Neuron (in vitro differentiated cells): ENCODE data around the gene SLN.

Experiments
- H2AFZ ChIP-seq: one replicate; pipeline ENCODE4 v1.6.1; 2013; ENCODE audit warnings: low read depth, mild to moderate bottlenecking, inconsistent platforms, low read length, moderate library complexity
- H3K27me3 ChIP-seq: one replicate; pipeline ENCODE4 v1.6.1; 2013; ENCODE audit warnings: low read length; ENCODE audit not compliant: insufficient read depth
- H3K36me3 ChIP-seq: one replicate; pipeline ENCODE4 v1.6.1; 2013; ENCODE audit warnings: low read length; ENCODE audit not compliant: insufficient read depth
- H3K4me1 ChIP-seq: one replicate; pipeline ENCODE4 v1.6.1; 2013; ENCODE audit warnings: low read length; ENCODE audit not compliant: insufficient read depth
- H3K4me3 ChIP-seq: 2 replicates; pipeline ENCODE4 v1.5.1; 2013; ENCODE audit warnings: mild to moderate bottlenecking, low read length, moderate library complexity
- H3K9me3 ChIP-seq: one replicate; pipeline ENCODE4 v1.6.1; 2013; ENCODE audit warnings: low read length

SLN gene

DNA sequence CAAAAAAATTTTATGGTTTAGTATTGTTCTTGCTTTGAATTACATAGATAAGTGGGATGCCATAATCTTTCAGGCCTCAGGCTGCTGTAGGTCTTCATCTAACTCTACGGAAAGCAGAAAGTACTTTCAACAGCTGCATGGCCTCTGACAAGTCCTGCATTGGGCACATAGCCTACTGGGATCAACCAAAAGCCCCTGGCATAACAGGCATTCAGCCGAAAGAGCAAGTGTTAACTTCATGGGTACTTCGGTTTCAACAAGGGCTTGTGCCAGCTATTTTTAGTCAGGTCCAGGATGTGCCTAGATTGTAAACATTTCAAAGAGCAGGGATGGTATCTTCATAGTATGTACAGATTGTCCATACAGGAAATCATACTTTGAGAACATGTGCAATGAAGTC is 3.1 kb downstream of the SLN start:
- H3K9me3 ChIP-seq, result peaks cover 5% of the 10 kb centered on the region

DNA sequence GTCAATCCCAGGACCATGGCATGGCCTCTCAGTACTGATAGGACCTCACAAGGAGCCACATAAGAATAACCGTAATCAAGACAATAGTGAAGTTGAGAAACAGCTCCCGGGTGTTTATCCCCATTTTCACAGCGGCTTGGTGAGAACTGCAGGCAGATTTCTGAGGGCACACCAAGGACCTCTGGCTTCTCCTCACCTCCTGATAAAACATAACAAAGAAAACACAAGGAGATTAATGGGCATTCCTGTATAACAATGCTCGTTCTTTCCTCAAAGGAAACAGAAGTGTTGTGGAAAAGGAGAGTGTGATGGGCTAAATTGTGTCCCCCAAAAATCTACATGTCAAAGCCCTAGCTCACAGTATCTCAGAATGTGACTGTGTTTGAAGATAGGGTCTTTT is 4.0 kb downstream of the SLN start:
- peaks cover 53% of the 10 kb centered on the region for H3K27me3 ChIP-seq
- H3K4me1 ChIP-seq, result peaks cover 28% of the 10 kb centered on the region
- H3K9me3 ChIP-seq, result peaks cover 5% of the 10 kb centered on the region
- H3K36me3 ChIP-seq, result no peaks in the 10 kb centered on the region
- no peak overlapping the region for H3K4me3 ChIP-seq
- no peak overlapping the region for H2AFZ ChIP-seq

More for the DNA sequence above, 3.1 kb downstream of the SLN start:
- Histone ChIP-seq H3K27me3 (peaks cover 53% of the 10 kb centered on the region), H3K4me3 (no peak overlapping the region), H3K4me1 (peaks cover 30% of the 10 kb centered on the region), H2AFZ (no peak overlapping the region), H3K36me3 (no peaks in the 10 kb centered on the region)

DNA sequence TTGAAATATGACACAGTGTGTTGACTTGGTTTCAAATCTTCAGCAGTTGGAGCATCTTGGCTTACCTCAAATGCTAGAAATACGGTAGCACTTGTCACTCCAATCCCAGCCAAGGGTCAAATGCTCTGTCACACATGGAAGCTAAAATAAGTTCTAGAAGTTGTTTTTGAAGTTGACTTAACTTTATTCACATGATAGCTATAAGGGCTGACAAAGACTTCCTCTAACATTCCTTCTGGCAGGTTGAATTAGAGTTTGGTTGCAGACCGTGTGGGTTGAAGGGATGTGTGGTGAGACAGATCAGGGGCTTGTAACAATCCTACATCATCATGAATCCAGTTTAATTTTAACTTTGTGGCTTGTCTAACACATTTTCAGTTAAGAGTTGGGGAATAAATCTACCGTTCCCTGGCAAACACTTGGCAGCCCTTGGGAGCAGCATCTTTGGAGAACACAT is 4.6 kb downstream of the SLN start:
- H3K4me1 ChIP-seq, result peaks cover 28% of the 10 kb centered on the region
- no peak overlapping the region for H3K4me3 ChIP-seq
- no peaks in the 10 kb centered on the region for H3K36me3 ChIP-seq
- H2AFZ ChIP-seq, result no peak overlapping the region
- H3K27me3 ChIP-seq, result peaks cover 49% of the 10 kb centered on the region
- peaks cover 5% of the 10 kb centered on the region for H3K9me3 ChIP-seq

DNA sequence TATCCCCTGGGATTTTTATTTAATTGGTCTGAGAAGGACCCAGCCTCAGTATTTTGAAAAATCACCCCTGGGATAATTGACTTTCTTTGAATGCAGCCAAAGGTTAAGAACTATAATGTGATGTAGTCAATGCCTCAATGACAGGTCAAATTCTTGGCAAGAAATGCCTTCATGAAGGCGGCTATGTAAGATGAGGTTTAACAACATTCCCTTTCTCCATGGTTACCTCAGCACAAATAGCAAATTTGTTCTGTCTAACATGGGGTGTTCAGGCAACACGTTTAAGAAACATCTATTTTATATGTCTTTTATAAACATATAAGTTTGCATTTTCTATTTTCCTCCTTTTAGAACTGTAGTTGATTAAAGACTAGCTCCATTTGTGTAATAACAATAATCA is 5.3 kb downstream of the SLN start:
- H3K9me3 ChIP-seq, result peaks cover 5% of the 10 kb centered on the region
- no peaks in the 10 kb centered on the region for H3K36me3 ChIP-seq
- H3K4me3 ChIP-seq, result no peak overlapping the region
- H2AFZ ChIP-seq, result no peak overlapping the region
- peaks cover 29% of the 10 kb centered on the region for H3K4me1 ChIP-seq
- H3K27me3 ChIP-seq, result peaks cover 48% of the 10 kb centered on the region

DNA sequence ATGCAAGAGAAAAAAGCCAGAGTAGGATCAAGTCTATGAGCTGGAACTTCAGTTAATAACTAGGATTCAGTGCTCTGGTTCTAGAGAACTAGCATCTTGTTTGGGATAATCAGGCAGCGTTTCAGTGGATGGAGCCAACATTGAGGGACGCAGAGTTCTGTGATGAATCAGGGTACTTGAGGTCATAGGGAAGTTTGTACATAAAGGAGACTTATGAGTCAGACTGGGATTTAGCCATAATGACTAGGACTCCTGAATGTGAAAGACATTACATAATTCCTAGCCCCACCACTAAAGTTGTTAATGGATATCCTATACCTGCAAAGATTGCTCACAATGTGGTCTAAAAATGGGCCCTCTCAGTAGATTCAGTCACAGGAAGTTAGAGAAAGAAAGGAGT is 6.8 kb downstream of the SLN start:
- Histone ChIP-seq H3K4me1 (peaks cover 29% of the 10 kb centered on the region), H3K4me3 (no peak overlapping the region), H3K9me3 (peaks cover 5% of the 10 kb centered on the region), H3K36me3 (no peaks in the 10 kb centered on the region), H2AFZ (no peak overlapping the region), H3K27me3 (peaks cover 42% of the 10 kb centered on the region)

DNA sequence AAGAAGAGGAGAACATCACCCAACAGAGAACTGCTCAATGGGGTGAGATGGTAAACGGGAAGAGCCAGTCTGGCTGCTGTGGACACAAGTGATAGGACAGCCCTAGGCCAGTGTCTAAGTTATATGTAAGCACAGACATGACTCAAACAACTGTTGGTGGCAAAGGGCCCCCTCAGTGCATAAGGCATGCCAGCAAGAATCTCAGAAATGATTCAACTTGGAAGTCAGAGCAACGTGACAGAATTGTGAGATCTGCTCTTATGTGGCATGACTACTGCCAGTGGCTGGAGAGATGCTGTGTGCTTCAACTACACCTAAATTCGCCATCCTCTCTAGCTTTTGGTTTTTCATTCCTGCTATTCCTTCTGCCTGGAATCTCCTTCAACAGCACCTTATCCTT is 7.4 kb downstream of the SLN start:
- H3K27me3 ChIP-seq, result peaks cover 38% of the 10 kb centered on the region
- H2AFZ ChIP-seq, result no peak overlapping the region

DNA sequence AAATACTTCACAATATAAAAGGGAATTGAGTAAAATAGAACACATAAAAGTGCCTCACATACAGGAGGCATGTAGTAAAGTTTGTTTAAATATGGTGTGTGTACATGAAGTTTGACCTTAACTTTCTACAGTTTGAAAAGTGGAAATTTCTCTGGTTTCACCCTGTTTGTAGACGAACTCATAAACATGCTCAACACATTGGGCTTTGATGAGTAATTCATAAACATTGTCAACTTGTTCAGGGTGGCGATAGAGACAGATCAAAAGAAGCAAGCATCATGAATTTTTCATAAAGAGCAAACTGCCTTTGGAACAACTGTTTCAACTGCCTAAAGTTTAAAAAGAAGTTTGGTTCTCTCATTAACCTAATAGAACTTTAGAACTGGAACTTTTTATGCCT is 9.1 kb downstream of the SLN start:
- H2AFZ ChIP-seq, result no peak overlapping the region
- H3K4me1 ChIP-seq, result peaks cover 33% of the 10 kb centered on the region
- H3K9me3 ChIP-seq, result peaks cover 2% of the 10 kb centered on the region
- H3K27me3 ChIP-seq, result peaks cover 26% of the 10 kb centered on the region
- H3K36me3 ChIP-seq, result no peaks in the 10 kb centered on the region
- no peak overlapping the region for H3K4me3 ChIP-seq

More for the DNA sequence above, 7.4 kb downstream of the SLN start:
- Histone ChIP-seq H3K9me3 (peaks cover 5% of the 10 kb centered on the region), H3K36me3 (no peaks in the 10 kb centered on the region), H3K4me3 (no peak overlapping the region), H3K4me1 (peaks cover 34% of the 10 kb centered on the region)

DNA sequence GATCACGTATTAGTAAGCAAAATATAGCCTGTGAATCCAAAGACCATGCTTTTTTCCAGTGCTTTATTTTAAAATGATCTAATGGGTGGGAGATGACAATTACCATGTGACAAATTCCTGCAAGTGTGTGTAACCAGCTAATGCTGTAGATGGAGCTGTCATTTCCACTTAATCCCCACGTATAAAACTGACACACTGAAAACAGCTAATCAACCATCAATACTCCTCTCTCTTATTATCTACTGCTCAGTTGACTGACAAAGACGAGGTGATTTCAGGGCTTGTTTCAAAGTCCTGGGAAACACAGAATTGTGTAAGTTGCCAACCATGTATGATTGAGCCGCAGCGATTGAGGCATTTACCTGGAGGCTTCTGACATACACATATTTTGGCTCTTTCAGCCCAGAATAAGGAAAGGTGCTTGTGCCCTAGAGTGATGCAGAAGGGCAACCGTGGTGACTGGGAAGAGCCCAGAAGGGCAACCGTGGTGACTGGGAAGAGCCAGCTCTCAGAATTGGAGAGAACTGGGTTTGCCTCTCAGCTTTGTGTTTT is 9.7 kb downstream of the SLN start:
- peaks cover 23% of the 10 kb centered on the region for H3K27me3 ChIP-seq
- no peak overlapping the region for H2AFZ ChIP-seq
- no peaks in the 10 kb centered on the region for H3K36me3 ChIP-seq
- H3K4me1 ChIP-seq, result peaks cover 28% of the 10 kb centered on the region
- H3K9me3 ChIP-seq, result peaks cover 2% of the 10 kb centered on the region
- H3K4me3 ChIP-seq, result no peak overlapping the region

DNA sequence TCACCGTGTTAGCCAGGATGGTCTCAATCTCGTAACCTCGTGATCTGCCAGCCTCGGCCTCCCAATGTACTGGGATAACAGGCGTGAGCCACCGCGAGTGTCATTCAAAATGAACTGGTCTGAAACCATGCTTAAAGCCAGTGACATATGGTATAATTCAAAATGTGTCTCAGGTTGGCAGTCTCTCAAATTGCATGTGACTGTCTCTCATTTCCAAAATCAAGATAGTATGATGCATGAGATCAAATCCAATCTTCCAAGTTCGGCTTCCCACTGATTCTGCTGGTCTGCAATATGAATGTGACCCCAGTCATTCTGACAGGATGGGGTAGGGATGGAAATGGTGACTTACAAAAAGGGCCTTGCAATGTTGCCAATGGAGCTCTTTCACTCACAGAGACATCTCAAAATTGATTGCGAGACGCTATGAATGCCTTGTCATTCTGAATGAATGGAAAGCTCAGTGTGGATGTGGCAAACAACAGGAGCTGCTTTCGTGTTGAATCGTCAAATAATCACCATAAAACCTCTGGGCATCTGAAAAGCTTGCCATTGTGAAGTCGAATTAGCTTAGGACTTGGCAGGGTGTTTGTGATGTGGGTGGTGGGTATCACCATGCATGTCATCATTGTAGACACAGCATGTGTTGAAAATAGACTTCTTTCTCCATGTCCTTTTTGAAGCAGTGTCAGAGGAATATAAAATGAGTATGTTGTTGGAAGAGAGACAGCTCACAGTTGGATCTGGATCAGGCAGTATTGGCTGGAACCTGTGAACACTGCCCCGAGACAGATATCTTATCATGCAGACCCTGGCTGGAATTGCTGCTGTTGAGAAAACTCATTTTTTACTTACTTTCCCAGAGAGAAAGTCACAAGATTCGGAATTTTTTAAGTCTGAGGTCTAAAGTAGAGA is 12.2 kb downstream of the SLN start:
- H3K9me3 ChIP-seq, result peaks cover 2% of the 10 kb centered on the region
- H3K27me3 ChIP-seq, result peaks cover 15% of the 10 kb centered on the region
- H3K4me1 ChIP-seq, result peaks cover 13% of the 10 kb centered on the region
- no peak overlapping the region for H2AFZ ChIP-seq
- no peak overlapping the region for H3K4me3 ChIP-seq
- no peaks in the 10 kb centered on the region for H3K36me3 ChIP-seq

DNA sequence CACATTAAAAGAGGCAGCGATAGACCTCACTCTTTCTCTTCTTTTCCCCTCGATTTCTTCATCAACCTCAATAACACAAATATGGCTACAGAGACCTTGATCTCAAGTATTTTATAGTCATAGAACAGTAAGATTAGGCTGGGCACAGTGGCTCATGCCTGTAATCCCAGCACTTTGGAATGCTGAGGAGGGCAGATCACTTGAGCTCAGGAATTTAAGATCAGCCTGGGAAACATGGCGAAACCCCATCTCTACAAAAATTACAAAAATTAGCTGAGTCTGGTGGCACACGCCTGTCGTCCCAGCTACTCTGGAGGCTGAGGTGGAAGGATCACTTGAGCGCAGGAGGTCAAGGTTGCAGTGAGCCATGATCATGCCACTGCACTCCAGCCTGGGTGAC is 14.6 kb downstream of the SLN start:
- no peaks in the 10 kb centered on the region for H3K9me3 ChIP-seq
- no peak overlapping the region for H3K4me3 ChIP-seq
- no peak overlapping the region for H2AFZ ChIP-seq
- H3K4me1 ChIP-seq, result peaks cover 7% of the 10 kb centered on the region
- H3K27me3 ChIP-seq, result peaks cover 6% of the 10 kb centered on the region
- H3K36me3 ChIP-seq, result no peaks in the 10 kb centered on the region

DNA sequence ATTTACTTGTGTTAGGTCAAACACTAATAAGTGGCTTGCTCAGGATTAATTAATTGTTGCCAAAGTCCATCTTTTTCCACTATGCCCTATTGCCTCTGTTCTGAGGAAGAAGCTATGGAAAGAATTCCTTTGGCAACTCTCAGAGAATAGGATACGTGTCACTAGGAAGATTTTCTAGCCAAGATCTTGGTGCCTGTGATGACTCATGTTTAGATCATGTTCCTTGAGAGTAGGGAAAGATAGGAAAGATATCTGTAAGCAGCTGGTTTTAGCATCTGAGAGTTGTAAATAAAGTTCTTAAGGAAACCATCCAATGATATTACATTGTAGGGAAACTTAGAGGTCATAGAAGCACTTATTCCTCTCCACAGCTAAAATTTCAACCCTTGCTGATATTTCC is 15.7 kb downstream of the SLN start:
- H3K4me1 ChIP-seq, result peaks cover 6% of the 10 kb centered on the region
- H2AFZ ChIP-seq, result no peak overlapping the region
- no peaks in the 10 kb centered on the region for H3K36me3 ChIP-seq
- H3K4me3 ChIP-seq, result no peak overlapping the region
- peaks cover 2% of the 10 kb centered on the region for H3K27me3 ChIP-seq
- no peaks in the 10 kb centered on the region for H3K9me3 ChIP-seq

DNA sequence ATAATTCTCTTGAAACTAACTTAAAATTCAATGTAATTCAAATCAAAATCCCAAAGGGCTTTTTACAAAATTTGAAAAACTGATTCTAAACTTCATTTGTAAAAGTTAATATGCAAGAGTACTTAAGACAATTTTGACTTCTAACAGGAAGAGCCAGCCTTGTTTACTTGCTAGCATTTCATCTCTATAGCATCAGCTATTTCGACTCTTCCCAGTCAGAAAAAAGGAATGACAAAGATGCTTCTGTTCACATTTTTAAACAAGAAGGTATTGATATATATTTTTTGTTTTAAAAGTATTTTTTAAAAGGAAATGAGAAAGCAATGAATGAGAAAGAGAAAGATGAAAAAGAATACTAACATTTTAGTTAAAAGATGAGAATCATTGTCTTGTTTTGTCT is 16.4 kb downstream of the SLN start:
- Histone ChIP-seq H3K27me3 (peaks cover 2% of the 10 kb centered on the region), H2AFZ (no peak overlapping the region), H3K36me3 (no peaks in the 10 kb centered on the region), H3K4me3 (no peak overlapping the region), H3K9me3 (no peaks in the 10 kb centered on the region), H3K4me1 (peaks cover 6% of the 10 kb centered on the region)

DNA sequence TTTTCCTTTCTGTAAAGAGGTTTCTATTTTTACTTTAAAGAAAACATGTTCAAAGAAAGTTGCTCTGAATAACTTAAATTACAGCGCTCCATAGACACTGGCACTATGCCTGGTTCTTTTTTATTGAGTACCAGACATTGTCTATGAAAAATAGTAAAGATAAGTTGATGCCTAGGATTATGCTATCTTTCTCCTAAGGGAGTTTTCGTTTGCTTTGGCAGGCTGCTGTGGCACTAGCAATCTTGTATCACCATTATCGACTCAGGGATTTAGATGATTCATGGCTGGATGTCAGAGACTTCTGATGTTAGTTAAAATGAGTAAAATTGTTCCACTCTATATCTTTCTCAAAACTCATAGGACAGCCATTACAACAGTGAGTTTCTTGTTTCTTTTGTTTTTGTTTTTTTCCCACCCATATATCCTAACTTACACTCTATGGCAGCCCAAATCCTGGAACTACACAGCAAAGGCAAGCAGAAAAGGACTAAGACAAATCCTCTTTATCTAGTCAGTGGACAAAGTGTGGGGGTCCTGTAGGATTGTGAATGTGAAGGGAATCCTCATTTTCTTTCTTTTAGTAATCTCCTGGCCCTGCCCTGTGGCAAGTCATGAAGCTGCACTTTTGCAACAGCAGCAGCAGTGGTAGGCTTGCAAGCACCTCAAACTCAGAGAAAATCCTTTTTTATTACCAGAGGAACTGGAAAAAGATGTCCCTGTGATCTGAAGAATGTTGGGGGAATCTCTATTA is 20.7 kb downstream of the SLN start:
- H2AFZ ChIP-seq, result peak overlapping the region; percentile 24
- no peaks in the 10 kb centered on the region for H3K9me3 ChIP-seq
- H3K36me3 ChIP-seq, result no peaks in the 10 kb centered on the region
- no peak overlapping the region for H3K4me3 ChIP-seq
- peaks cover under 1% of the 10 kb centered on the region for H3K27me3 ChIP-seq
- no peaks in the 10 kb centered on the region for H3K4me1 ChIP-seq
